Left kidney (tissue), 2 donors: ENCODE measurements around the gene ACTR3C. TPM values are rescaled to one million over a fixed set of nuclear protein-coding genes. Genes with fewer than 3 reads are reported as not detected.

Experiments
- DNase-seq: peaks from one replicate; pipeline ENCODE4 v3.0.0-alpha.2; 2013
- polyA plus RNA-seq: library from polyadenylated mRNA; unstranded; fragments of 120-200 nt; gene quantifications from one replicate; pipeline ENCODE4 v1.2.1, GENCODE V29; 2013; ENCODE audit not compliant: insufficient read length

The ACTR3C gene
- polyA plus RNA-seq, 1 donor: 9.7 TPM

DNA sequence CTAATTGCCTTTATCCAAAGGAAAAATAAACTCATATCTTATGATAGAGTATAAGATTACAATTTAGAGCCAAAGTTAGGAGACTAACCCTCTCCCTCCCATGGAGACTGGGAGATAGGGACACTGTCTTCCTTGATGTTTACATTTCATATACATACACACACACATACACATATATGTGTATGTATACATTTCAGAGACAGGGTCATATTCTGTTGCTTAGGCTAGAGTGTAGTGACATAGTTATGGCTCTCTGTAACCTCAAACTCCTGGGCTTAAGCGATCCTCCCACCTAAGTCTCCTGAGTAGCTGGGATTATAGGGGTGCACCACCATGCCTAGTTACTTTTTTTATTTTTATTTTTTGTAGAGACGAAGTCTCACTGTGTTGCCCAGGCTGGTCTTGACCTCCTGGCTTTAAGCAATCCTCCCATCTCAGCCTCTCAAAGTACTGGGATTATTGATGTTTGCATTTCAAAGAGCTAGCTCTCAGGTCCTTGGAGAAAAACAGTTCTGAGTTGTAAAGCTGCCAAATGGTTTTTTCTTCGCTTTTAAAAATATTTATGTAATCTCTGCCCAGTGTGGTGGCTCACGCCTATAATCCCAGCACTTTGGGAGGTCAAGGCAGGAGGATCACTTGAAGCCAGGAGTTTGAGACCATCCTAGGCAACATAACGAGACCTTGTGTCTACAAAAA lies 37.2 kb upstream of the ACTR3C start:
- DNase-seq: no peak

DNA sequence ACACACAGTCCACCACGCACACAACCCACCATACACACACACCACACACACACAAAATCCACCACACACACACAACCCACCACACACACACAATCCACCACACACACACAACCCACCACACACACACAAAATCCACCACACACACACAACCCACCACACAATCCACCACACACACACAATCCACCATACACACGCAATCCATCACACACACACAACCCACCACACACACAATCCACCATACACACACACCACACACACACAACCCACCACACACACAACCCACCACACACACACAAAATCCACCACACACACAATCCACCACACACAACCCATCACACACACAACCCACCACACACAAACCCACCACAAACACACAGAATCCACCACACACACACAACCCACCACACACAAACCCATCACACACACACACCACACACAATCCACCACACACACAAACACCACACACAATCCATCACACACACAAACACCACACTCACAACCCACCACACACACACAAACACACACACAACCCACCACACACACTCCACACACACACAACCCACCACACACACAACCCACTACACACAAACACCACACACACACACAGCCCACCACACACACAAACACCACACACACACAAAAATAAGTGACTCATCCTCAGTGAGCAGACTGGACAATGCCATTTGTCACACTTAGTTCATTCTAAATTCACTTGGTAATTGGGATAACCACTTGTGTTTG lies 36.4 kb upstream of the ACTR3C start:
- DNase-seq: no peak

DNA sequence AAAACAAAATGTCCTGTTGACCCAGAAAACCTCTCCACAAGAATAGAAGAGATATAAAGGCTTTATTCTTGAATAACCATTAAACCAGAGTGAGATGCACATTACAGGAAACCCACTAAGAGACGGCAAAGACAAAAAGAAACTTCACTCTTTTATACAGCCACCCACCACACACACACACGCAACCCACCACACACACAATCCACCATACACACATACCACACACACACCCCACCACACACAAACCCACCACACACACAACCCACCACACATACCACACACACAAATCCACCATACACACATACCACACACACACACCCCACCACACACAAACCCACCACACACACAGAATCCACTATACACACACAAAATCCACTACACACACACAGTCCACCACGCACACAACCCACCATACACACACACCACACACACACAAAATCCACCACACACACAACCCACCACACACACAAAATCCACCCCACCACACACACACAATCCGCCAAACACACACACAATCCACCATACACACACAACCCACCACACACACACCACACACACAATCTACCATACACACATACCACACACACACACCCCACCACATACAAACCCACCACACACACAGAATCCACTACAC lies 35.8 kb upstream of the ACTR3C start:
- DNase-seq: no peak

DNA sequence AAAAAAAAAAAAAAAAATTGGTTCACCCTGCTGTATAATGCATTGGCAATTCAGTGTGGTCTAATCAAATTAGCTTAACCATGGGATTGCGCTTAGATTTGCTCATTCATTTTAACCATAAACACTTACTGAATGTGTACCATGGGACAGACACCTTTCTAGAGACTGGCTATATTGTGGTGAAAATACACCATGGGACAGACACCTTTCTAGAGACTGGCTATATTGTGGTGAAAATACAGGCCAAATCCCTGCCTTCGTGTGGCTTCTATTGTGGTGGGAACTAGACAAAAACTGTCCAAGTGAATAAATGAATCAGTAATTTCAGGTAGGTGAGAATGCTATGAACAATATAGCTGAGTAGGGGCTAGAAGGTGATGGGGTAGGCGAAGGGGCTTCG lies 35.1 kb upstream of the ACTR3C start:
- no peak for DNase-seq

DNA sequence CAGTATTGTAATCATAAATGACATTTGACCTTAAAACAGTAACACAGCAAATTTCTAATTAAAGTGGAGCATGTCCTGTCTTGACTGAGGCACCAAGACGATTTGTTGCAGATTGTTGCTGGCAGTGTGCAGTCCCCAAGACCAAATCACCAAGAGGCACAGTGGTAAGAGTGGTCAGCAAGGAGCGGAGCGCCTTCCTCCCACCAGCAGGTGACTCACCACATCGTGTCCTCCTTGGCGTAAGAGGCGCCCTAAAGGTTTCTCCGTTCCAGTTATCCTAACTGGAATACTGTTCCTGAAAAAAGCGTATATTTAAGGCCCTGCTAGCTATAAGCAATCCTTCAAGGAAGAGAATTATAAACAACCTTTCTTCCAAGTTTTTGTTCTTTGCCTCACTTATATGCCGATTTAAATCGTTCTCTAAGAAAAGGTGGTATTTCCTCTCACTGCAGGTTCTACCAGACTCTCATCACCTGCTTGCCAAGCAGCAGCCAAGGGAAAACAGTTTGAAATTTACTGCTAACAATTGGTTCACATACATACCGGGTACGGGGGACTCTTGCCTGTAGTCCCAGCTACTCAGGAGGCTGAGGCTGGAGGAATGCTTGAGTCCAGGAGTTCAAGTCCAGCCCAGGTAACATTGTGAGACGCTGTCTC lies 34.6 kb upstream of the ACTR3C start:
- no peak for DNase-seq

DNA sequence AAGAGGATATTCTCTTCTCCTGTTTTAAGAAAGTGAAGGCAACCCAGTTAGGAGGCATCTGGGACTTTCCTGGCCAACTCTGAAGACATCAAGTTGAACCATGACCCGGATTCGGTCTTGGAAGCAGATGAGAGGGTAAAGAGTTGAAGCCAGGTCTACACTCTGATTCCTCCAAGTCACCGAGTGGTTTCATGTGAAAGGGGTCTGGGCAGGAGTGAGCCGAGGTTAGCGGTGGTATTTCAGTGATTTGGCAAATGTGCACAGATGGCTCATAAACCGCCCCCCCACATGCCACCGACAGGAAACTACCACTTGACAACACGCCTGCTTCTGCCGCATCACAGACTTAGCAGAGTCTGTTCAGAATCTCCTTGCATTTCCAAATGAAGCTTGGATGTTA lies 33.9 kb upstream of the ACTR3C start:
- no peak for DNase-seq

DNA sequence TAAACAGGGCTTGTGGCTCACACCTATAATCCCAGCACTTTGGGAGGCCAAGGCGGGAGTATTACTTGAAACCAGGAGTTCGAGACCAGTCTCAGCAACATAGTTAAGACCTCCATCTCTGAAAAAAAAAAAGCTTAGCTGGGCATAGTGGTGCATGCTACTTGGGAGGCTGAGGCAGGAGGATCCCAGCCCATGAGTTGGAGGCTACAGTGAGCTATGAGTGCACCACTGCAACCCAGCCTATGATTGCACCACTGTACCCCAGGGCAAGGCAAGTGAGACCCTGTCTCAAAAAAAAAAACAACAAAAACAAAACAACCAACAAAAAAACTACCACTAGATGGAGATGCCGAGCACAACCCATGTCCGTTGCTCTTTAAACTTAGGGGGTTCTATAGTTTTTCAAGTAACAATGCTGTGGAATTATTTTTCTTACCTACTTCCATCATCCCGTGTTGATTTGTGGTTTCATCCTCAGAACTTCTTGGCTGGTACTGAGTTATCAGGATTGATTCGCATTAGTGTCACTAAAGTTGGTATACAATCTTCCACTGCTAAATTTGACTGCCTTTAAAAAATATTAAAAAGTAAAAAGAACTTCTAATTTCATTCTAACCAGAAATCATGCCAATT lies 33.0 kb upstream of the ACTR3C start:
- DNase-seq: no peak

DNA sequence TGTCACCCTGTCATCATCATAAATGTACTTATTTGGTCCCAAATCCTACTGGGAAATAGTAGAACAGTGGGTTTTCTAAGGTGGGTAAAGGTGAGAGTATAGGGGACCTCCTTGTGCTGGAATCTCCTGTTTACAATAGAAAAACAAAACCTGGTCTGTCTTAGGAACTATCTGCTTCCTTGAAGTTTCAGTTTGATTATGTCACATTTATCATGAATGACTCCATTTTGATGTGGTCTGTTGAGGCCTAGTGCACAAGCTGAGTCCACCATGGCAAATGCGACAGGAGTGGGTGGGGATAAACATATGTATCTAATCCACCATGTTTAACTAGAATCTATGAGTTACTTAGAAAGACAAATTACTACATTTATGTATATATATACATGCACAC lies 32.3 kb upstream of the ACTR3C start:
- no peak for DNase-seq

DNA sequence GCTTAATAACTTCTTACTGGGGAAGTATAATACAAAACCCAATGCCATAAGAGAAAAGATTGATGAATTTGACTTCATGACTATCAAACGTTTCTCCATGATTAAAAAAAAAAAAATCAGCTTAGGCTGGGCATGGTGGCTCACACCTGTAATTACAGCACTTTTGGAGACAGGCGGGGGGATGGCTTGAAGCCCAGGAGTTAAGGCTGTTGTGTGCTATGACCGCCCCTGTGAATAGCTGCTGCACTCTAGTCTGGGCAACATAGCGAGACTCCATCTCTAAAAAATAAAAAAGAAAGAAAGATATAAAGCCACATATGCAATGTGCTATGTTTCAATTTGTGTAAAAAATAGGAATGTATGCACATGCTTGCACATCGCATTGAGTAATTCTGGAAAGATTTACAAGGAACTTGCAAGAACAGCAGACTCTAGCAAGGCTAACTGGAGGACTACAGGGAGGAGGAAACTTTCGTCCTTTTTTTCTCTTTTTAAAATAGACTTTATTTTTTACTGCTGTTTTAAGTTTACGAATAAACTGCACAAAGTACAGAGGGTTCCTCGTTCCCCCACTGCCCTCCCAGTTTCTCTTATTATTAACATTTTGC lies 28.3 kb upstream of the ACTR3C start:
- no peak for DNase-seq

DNA sequence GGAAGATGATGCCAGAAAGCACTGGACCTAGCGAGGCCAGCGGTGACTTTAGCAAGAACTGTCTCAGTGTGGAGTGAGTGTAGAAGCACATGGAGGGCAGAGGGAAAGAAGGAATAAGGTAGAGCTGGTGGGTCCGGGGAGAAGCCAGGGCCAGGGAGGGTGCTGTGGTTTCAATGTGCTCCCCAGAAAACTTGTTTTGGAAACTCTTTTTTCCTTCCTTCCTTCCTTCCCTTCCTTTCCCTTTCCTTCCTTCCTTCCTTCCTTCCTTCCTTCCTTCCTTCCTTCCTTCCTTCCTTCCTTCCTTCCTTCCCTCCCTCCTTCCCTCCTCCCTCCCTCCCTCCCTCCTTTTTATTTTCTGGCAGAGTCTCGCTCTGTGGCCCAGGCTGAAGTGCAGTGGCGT lies 23.6 kb upstream of the ACTR3C start:
- DNase-seq: no peak

DNA sequence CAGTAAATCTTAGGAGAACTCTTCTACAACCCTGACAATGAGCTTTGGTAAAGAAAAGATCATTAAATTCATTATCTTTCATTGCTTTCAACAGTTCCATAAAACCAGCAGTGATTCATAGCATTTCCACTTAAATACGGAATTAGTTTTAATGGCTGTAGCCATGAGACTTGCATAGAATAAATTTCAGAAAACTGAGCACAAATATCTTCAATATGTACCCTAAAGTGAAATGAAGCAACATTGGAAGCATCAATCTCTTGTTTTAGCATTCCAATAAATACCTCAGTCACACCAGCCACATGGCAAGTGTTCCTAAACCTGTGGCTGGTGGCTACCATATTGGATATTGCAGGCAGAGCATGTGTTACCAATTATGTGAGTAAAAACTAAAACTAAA lies 21.7 kb upstream of the ACTR3C start:
- DNase-seq: no peak

DNA sequence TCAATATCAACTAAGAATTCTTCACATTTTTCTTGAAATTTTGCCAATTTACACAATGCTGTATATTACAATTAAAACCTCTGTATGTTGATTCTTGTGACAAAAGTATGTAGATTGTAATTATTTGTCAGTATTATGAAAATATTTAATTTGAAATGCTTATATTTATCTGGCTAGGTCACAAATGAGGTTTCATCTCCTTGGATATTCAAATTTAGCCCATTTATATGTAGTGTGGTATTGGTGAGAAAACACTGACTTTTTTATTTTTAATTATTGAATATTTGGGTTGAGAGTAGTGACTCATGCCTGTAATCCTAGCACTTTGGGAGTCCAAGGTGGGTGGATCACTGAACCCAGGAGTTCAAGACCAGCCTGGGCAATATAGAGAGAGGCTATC lies 21.0 kb upstream of the ACTR3C start:
- DNase-seq: no peak

DNA sequence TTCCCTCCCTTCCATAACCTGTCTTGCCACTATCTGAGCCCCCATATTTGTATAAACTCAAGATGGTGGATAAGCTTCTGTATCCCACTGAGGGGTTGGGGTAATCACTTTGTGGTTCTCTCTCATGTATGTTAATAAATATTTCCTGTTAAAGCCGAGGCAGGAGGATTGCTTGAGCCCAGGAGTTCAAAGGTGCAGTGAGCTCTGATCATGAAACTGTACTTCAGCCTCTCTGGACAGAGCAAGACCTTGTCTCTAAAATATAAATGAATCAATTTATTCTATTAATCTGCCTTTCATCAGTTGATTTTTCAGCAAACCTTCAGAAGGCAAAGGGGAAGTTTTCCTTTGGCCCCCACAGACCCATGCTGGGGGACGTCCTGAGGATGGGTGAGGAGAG lies 19.9 kb upstream of the ACTR3C start:
- no peak for DNase-seq

DNA sequence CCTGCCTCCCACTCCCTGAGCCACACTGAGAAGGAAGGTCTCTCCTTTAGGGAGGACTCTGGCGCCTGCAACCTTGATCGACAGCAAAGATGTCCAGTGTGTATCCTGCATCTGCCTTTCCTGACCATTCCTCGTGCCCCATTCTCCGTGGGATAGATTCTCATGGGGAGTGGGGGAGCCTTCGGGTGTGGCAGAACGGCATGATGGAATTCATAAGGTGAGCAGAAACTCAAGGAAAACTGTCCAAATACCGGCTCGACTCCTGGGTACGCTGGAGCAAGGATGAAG lies 18.7 kb upstream of the ACTR3C start:
- no peak for DNase-seq

DNA sequence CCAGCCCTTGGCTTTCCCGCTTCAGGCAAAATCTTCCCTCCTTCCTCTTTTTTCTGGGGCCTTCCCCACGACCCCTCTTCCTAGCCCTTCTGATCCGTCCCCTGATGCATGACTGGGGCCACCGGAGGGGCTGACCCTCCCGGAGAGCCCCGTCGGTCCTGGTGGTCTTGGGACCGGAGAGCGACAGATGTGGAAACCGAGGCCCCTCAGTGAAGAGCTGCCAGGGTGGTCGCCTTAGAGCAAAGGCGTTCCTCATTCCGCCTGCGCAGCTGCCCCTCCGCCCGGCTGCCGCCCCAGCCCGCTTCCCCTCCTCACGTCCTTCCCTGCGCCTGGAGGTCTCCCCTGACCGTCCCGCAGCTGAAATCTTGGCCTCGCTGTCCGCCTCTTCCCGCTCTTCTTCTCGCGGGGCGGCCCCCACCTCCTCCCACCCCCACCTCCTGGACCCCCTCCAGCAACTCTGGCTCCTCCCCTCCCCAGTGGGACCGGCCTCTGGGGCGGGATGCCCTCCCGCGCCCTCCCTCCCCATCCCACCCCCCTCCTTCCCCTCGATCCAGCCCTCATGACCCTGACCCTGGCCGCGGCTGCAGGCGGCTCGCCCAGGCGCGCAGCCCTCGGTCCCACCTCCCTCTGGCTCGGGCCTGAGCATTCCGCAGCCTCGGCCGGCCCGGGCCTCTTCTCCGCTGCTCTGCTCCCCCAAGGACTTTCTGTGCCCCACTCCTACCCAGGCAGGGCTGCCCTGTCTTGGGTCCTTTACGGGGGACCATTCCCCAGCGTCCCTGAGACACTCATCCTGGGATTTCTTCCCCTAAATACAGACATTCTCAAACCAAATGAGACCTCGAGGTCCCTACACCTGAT lies 18.1 kb upstream of the ACTR3C start, which contains the start of gene RARRES2:
Gene RARRES2, minus strand, starts transcription at position 367 of the 858 bp plus-strand sequence. CDS start 1,020 bp downstream, outside the sequence.
- no peak for DNase-seq

DNA sequence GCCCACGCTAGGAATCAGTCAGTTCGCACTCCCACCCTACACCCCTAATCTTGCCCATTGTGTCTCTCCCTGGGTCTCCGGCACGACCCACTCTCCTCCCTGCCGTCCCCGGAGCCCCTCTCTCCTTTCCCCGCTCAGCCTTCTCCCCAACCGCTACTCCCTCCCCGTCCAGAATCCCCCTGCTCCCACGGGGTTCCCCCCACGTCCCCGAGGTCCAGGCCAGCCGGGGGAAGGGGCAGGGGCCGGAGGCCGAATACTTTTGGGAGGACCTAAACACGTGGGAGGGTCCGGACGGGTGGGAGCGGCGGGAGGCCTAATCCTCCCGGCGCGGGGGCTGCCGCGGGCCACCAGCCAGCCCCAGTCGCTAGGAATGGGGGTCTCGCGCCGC lies 17.5 kb upstream of the ACTR3C start:
- DNase-seq: no peak

DNA sequence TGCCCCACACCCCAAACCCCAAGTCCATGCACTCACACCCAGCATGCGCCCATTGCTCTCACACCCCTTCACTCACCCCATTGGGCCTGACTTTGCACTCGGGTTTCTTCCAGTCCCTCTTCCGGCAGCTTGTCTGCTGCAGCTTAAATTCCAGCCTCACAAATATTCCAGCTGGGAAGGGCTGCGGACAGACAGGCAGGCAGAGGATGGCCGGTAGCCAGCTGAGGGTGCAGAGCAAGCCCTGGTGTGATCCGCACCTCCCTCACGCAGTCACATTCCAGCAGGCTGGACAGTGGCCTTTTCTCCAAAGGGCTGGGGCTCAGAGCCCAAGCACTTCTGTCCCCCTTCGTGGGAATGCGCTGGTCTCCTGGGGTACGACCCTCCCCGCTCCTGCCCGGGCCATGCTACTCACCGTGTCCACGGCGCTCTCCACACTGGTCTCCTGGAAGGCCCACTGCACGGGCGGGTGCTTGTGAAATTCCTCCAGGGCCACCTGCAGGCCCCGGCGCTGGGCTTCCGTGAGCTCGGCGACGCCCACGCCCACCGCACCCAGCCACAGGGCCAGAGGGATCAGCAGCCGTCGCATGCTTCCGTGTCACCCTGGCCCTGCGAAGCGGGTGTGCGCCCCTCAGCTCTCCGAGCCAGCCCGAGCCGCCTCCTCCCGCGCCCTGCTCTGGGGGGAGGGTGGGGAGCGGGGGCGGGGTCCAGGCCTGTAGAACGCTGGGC lies 16.8 kb upstream of the ACTR3C start:
- no peak for DNase-seq

DNA sequence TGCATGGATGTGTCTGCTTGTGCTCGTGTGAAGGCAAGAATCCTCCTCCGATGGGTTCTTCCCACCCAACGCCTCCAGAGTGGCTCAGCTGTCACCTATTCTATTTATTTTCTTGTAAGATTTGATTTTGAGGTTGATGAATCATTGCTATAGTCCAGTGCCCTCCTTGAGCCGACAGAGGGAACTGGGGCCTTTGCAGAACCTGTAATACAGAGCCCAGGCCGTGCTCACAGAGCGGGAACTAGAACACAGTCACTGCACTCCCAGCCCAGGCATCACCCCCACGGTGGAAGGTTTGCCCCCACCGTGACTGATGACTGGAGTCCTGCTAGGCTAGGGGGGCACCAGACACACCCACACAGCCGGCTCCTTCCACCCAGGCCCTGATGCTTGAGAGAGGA lies 16.1 kb upstream of the ACTR3C start:
- no peak for DNase-seq

DNA sequence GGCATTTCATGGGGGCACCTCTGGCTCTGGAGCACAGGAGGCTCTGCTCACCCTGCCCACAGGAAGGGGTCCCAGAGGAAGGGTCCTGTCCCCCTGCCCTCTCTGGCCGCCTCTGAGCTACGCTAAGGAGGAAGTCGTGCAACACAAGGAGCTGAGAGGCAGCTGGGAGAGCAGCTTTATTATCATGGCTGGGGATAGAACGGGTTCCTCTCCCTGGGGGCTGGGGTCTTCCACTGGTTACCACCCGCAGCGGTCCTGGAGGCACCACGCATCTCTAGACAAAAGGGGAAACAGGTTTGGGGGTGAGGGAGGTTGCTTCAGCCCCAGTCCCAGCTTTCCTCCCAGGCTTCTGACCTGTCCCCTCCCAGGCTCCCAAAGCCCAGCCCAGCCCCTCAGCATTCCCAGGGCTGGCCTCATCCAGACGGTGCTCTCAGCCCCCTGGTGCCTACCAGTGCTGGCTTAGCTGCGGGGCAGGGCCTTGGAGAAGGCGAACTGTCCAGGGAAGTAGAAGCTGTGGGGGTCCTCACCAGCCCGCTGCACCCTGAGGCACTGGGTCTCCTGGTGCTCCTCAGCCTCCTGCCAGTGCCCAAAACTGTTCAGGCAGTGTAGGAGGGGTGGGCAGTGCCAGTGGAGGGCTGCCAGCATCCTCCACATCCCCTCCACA lies 15.0 kb upstream of the ACTR3C start:
- no peak for DNase-seq

DNA sequence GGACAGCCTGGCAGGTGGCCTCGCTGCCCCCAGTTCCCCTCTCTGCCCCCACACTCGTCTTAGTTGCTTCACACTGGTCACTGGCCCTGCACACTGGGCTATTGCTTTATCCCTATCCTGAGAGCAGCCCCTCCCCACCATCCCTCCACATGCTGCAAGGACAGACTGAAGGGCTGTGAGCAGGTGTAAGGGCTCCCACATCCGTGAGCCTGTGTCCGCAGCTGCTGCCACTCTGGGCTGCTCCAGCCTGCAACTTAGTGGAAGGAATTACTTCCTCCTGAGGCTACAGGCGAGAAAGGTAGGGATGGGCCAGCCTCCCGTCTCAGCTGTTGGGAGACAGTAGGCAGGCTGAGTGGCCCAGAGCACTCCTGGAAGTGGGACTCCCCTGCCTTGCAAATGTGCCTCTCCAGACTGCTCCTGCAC lies 14.3 kb upstream of the ACTR3C start:
- DNase-seq: no peak
